SK-N-SH (cell line): Measurements from ENCODE around the gene CSPG4.

ENCODE experiments used
- ELF1 ChIP-seq: IDR thresholded peaks from 2 replicates; pipeline ENCODE4 v1.4.0; 2012
- EZH2phosphoT487 ChIP-seq: fragments of 200-600 bp; sonication (generic); IDR thresholded peaks from 2 replicates; pipeline ENCODE4 v1.6.1; 2017; ENCODE audit warnings: low read depth, mixed run types, mild to moderate bottlenecking, antibody characterized with exemption, moderate library complexity, borderline replicate concordance
- FOXJ3 ChIP-seq: sonication (generic); formaldehyde crosslinking; IDR thresholded peaks from 2 replicates; pipeline ENCODE4 v1.5.1; 2020; ENCODE audit warnings: mild to moderate bottlenecking, missing genetic modification reagents
- MEF2A ChIP-seq: IDR thresholded peaks from 2 replicates; pipeline ENCODE4 v1.4.0; 2012; ENCODE audit warnings: low read depth, borderline replicate concordance
- POLR2AphosphoS5 ChIP-seq: IDR thresholded peaks from 2 replicates; pipeline ENCODE4 v1.6.1; 2012; ENCODE audit warnings: low read depth, low read length
- RCOR1 ChIP-seq: fragments of 150-350 bp; IDR thresholded peaks from 2 replicates; pipeline ENCODE4 v1.6.1; 2017; ENCODE audit warnings: antibody characterized with exemption, low read length
- RXRA ChIP-seq: IDR thresholded peaks from 2 replicates; pipeline ENCODE4 v1.4.0; 2012; ENCODE audit warnings: low read depth, mild to moderate bottlenecking, borderline replicate concordance
- USF1 ChIP-seq: IDR thresholded peaks from 2 replicates; pipeline ENCODE4 v1.4.0; 2012; ENCODE audit warnings: low read depth, borderline replicate concordance
- USF2 ChIP-seq: fragments of 150-350 bp; IDR thresholded peaks from 2 replicates; pipeline ENCODE4 v1.6.1; 2017; ENCODE audit warnings: antibody characterized with exemption, low read length, low read depth, borderline replicate concordance
- TF ChIP-seq, protein P1 (sequence below): fragments of 200-600 bp; sonication (generic); IDR thresholded peaks from 2 replicates; pipeline ENCODE4 v1.6.1; 2017; ENCODE audit warnings: antibody characterized with exemption, mild to moderate bottlenecking, moderate library complexity

- no peak for TF ChIP-seq USF2
- no peak for TF ChIP-seq USF1
- no peak for TF ChIP-seq RXRA
- TF ChIP-seq MEF2A = no peak
- TF ChIP-seq, protein P1, sequence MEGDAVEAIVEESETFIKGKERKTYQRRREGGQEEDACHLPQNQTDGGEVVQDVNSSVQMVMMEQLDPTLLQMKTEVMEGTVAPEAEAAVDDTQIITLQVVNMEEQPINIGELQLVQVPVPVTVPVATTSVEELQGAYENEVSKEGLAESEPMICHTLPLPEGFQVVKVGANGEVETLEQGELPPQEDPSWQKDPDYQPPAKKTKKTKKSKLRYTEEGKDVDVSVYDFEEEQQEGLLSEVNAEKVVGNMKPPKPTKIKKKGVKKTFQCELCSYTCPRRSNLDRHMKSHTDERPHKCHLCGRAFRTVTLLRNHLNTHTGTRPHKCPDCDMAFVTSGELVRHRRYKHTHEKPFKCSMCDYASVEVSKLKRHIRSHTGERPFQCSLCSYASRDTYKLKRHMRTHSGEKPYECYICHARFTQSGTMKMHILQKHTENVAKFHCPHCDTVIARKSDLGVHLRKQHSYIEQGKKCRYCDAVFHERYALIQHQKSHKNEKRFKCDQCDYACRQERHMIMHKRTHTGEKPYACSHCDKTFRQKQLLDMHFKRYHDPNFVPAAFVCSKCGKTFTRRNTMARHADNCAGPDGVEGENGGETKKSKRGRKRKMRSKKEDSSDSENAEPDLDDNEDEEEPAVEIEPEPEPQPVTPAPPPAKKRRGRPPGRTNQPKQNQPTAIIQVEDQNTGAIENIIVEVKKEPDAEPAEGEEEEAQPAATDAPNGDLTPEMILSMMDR = no peak
- no peak for TF ChIP-seq FOXJ3
- no peak for TF ChIP-seq RCOR1
- TF ChIP-seq POLR2AphosphoS5 = no peak
- TF ChIP-seq ELF1 = no peak
- TF ChIP-seq EZH2phosphoT487 = no peak
Observed at GRCh38 chr15:75736256-75736655, 23.6 kb upstream of the CSPG4 start.
